ENCODE results near the gene CNR2. TPM values are rescaled to one million over a fixed set of nuclear protein-coding genes. Genes with fewer than 3 reads are reported as not detected.
"Not testable (repeated sequence)": the region's sequence is repeated elsewhere in the genome, so short reads cannot be mapped to it uniquely, and the experiment has no call there.

Gene CNR2
- polyA plus RNA-seq, 1 of the 3 experiments (the other 2 are of a cell fraction): not detected

DNA sequence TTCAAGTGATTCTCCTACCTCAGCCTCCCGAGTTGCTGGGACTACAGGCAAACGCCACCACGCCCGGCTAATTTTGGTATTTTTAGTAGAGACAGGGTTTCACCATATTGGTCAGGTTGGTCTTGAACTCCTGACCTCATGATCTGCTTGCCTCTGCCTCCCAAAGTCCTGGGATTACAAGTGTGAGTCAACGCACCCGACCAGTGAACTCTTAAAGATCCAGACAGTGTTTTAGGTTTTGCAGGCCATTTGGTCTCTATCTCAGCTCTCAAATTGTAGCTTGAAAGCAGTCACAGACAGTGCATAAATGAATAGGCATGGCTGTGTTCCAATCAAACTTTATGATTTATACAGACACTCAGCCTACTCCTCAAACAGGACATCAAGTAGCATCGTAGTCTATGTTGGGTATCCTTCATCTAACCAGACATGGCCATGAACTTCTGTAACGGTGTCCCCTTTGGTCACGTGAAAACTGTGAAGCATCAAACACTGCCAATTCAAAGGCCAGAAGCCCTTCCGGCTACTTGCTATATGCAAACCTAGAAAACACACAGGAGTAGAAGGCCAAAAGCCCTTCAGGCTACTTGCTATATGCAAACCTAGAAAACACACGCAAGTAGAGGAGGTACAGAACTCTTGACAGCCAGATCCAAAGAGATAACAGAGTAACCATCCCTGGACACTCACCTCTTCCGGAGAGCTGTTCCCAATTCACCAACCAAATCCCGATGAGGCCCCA, 48.2 kb downstream of the CNR2 start (continued):
- TF ChIP-seq EZH2phosphoT487 (IDR thresholded peaks at IDR 0.05; ENCODE audit: borderline replicate concordance, low read depth) (no peak), ELF1 (IDR thresholded peaks at IDR 0.05) (no peak), FOXJ3 (CRISPR knock-in tag; IDR thresholded peaks at IDR 0.05) (no peak)

GRCh38 chr1:23862640-23863039, 50.5 kb downstream of the CNR2 start:
- ChIA-PET CTCF (interaction anchor here (1.4 kb wide), 1 partner anchor 52 kb away, joined by 4 read pairs; no protein-coding TSS in a partner anchor), POLR2A (no interaction called here)
- H3K79me2 ChIP-seq (ENCODE audit: insufficient read depth): no peaks in the 10 kb centered on the region
- 70% methylated on average over 3 of the region's 3 CpGs for WGBS (ENCODE audit: low lambda C conversion rate)
- H2AFZ ChIP-seq (ENCODE audit: low read depth): no peak overlapping the region
- no peaks in the 10 kb centered on the region for H3K27me3 ChIP-seq (ENCODE audit: insufficient read depth)
- peaks cover 0 to 7% of the 10 kb centered on the region in 2 experiments; a peak in 1 of 4 replicates for H3K4me1 ChIP-seq (ENCODE audit: control insufficient read depth in 1 of 2, insufficient read depth in 2 of 2, low read depth in 1 of 2, low read length in 1 of 2)
- DNase-seq: no peak
- H3K9me2 ChIP-seq: no peaks in the 10 kb centered on the region
- no peak overlapping the region for H3K27ac ChIP-seq (ENCODE audit: low read depth in 2 of 2, low read length in 1 of 2)
- no peaks in the 10 kb centered on the region for H4K20me1 ChIP-seq (ENCODE audit: insufficient read depth)
- H3K36me3 ChIP-seq (replicated peaks in 1 of 2; ENCODE audit: control insufficient read depth in 1 of 2, insufficient read depth in 2 of 2, low read length in 1 of 2): peaks cover 9 to 23% of the 10 kb centered on the region in 2 experiments
- H3F3A ChIP-seq (replicated peaks; ENCODE audit: insufficient read depth): no peaks in the 10 kb centered on the region
- H3K9me3 ChIP-seq: no peaks in the 10 kb centered on the region
- H3K4me3 ChIP-seq (ENCODE audit: low read depth in 2 of 2, low read length in 1 of 2): no peak overlapping the region
- H3K9ac ChIP-seq: no peak overlapping the region
- TF ChIP-seq, protein P1, sequence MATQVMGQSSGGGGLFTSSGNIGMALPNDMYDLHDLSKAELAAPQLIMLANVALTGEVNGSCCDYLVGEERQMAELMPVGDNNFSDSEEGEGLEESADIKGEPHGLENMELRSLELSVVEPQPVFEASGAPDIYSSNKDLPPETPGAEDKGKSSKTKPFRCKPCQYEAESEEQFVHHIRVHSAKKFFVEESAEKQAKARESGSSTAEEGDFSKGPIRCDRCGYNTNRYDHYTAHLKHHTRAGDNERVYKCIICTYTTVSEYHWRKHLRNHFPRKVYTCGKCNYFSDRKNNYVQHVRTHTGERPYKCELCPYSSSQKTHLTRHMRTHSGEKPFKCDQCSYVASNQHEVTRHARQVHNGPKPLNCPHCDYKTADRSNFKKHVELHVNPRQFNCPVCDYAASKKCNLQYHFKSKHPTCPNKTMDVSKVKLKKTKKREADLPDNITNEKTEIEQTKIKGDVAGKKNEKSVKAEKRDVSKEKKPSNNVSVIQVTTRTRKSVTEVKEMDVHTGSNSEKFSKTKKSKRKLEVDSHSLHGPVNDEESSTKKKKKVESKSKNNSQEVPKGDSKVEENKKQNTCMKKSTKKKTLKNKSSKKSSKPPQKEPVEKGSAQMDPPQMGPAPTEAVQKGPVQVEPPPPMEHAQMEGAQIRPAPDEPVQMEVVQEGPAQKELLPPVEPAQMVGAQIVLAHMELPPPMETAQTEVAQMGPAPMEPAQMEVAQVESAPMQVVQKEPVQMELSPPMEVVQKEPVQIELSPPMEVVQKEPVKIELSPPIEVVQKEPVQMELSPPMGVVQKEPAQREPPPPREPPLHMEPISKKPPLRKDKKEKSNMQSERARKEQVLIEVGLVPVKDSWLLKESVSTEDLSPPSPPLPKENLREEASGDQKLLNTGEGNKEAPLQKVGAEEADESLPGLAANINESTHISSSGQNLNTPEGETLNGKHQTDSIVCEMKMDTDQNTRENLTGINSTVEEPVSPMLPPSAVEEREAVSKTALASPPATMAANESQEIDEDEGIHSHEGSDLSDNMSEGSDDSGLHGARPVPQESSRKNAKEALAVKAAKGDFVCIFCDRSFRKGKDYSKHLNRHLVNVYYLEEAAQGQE (IDR thresholded peaks at IDR 0.05; ENCODE audit: low read depth, low read length): 0 out of 2 replicates have a peak, but pooled peaks have one; percentile 28
- TF ChIP-seq EZH2phosphoT487 (IDR thresholded peaks at IDR 0.05; ENCODE audit: borderline replicate concordance, low read depth): no peak
- H3K4me2 ChIP-seq: no peak overlapping the region

- no peaks in the 10 kb centered on the region for H4K20me1 ChIP-seq (ENCODE audit: insufficient read depth)
- POLR2A ChIA-PET: no interaction called here
- H2AFZ ChIP-seq (ENCODE audit: low read depth): no peak overlapping the region
- no peak overlapping the region for H3K4me2 ChIP-seq
- no peaks in the 10 kb centered on the region for H3K27me3 ChIP-seq (ENCODE audit: insufficient read depth)
- no peak overlapping the region for H3K27ac ChIP-seq (ENCODE audit: low read depth in 2 of 2, low read length in 1 of 2)
- 11% methylated on average over 2 of the region's 2 CpGs for WGBS (ENCODE audit: low lambda C conversion rate)
- TF ChIP-seq, protein P2, sequence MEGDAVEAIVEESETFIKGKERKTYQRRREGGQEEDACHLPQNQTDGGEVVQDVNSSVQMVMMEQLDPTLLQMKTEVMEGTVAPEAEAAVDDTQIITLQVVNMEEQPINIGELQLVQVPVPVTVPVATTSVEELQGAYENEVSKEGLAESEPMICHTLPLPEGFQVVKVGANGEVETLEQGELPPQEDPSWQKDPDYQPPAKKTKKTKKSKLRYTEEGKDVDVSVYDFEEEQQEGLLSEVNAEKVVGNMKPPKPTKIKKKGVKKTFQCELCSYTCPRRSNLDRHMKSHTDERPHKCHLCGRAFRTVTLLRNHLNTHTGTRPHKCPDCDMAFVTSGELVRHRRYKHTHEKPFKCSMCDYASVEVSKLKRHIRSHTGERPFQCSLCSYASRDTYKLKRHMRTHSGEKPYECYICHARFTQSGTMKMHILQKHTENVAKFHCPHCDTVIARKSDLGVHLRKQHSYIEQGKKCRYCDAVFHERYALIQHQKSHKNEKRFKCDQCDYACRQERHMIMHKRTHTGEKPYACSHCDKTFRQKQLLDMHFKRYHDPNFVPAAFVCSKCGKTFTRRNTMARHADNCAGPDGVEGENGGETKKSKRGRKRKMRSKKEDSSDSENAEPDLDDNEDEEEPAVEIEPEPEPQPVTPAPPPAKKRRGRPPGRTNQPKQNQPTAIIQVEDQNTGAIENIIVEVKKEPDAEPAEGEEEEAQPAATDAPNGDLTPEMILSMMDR (IDR thresholded peaks at IDR 0.05): peak; percentile 25
- TF ChIP-seq FOXJ3 (CRISPR knock-in tag; IDR thresholded peaks at IDR 0.05) (no peak), RAD21 (IDR thresholded peaks at IDR 0.05; ENCODE audit: low read length) (peak; percentile 49)
- H3K4me1 ChIP-seq (ENCODE audit: control insufficient read depth in 1 of 2, insufficient read depth in 2 of 2, low read depth in 1 of 2, low read length in 1 of 2): no peaks in the 10 kb centered on the region
- H3K9me2 ChIP-seq: no peaks in the 10 kb centered on the region
- H3K9ac ChIP-seq: no peak overlapping the region
- DNase-seq: peak; percentile 32
- no peaks in the 10 kb centered on the region for H3F3A ChIP-seq (replicated peaks; ENCODE audit: insufficient read depth)
- CTCF ChIA-PET: interaction anchor here (1.0 to 1.5 kb wide), 3 partner anchors 16 to 83 kb away, joined by 3 read pairs; no protein-coding TSS in a partner anchor
- peaks cover 0 to 8% of the 10 kb centered on the region in 2 experiments for H3K36me3 ChIP-seq (replicated peaks in 1 of 2; ENCODE audit: control insufficient read depth in 1 of 2, insufficient read depth in 2 of 2, low read length in 1 of 2)
- H3K9me3 ChIP-seq: no peaks in the 10 kb centered on the region
- H3K4me3 ChIP-seq (ENCODE audit: low read depth in 2 of 2, low read length in 1 of 2): no peak overlapping the region
- H3K79me2 ChIP-seq (ENCODE audit: insufficient read depth): no peaks in the 10 kb centered on the region
Observed at GRCh38 chr1:23854568-23854967, 58.6 kb downstream of the CNR2 start.

- H3K9me2 ChIP-seq; CTCF ChIA-PET; H2AFZ ChIP-seq (ENCODE audit: low read depth); H4K20me1 ChIP-seq (ENCODE audit: insufficient read depth); H3K36me3 ChIP-seq (replicated peaks in 1 of 2; ENCODE audit: control insufficient read depth in 1 of 2, insufficient read depth in 2 of 2, low read length in 1 of 2); H3K4me3 ChIP-seq (ENCODE audit: low read depth in 2 of 2, low read length in 1 of 2); DNase-seq; H3K9me3 ChIP-seq; H3K4me1 ChIP-seq (ENCODE audit: control insufficient read depth in 1 of 2, insufficient read depth in 2 of 2, low read depth in 1 of 2, low read length in 1 of 2); H3K79me2 ChIP-seq (ENCODE audit: insufficient read depth); H3K9ac ChIP-seq; H3K27ac ChIP-seq (ENCODE audit: low read depth in 2 of 2, low read length in 1 of 2); H3K4me2 ChIP-seq; POLR2A ChIA-PET; H3F3A ChIP-seq (replicated peaks; ENCODE audit: insufficient read depth); H3K27me3 ChIP-seq (ENCODE audit: insufficient read depth): not testable (repeated sequence)
- WGBS (ENCODE audit: low lambda C conversion rate): 91% methylated on average over 10 of the region's 34 CpGs
Observed at GRCh38 chr1:23853124-23853523, 60.0 kb downstream of the CNR2 start.

DNA sequence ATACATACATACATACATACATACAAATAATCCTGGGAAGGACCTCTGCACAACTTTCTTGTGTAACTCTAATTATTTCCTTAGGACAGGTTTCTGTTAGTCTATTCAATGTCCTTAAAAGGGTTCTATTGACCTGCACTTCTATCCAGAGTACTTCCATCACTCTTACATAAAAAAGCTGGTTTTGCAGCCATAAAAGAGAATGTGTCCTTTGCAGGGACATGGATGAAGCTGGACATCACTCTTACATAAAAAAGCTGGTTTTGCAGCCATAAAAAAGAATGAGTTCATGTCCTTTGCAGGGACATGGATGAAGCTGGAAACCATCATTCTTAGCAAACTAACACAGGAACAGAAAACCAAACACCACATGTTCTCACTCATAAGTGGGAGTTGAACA, 61.8 kb downstream of the CNR2 start:
- DNase-seq; H4K20me1 ChIP-seq (ENCODE audit: insufficient read depth); H3K27ac ChIP-seq (ENCODE audit: low read depth in 2 of 2, low read length in 1 of 2); H3K9me3 ChIP-seq; H3K4me3 ChIP-seq (ENCODE audit: low read depth in 2 of 2, low read length in 1 of 2); H3K9me2 ChIP-seq; H2AFZ ChIP-seq (ENCODE audit: low read depth); H3K9ac ChIP-seq; H3K79me2 ChIP-seq (ENCODE audit: insufficient read depth); POLR2A ChIA-PET; H3F3A ChIP-seq (replicated peaks; ENCODE audit: insufficient read depth); H3K4me2 ChIP-seq; H3K4me1 ChIP-seq (ENCODE audit: control insufficient read depth in 1 of 2, insufficient read depth in 2 of 2, low read depth in 1 of 2, low read length in 1 of 2); H3K27me3 ChIP-seq (ENCODE audit: insufficient read depth); CTCF ChIA-PET: not testable (repeated sequence)
- peaks cover 5 to 14% of the 10 kb centered on the region in 2 experiments for H3K36me3 ChIP-seq (replicated peaks in 1 of 2; ENCODE audit: control insufficient read depth in 1 of 2, insufficient read depth in 2 of 2, low read length in 1 of 2)
